Measurements from ENCODE around the gene WASHC3. TPM values are rescaled to one million over a fixed set of nuclear protein-coding genes. Genes with fewer than 3 reads are reported as not detected.
"Not testable (repeated sequence)": the region's sequence is repeated elsewhere in the genome, so short reads cannot be mapped to it uniquely, and the experiment has no call there.

Gene WASHC3
- total RNA-seq, 2 experiments from 2014 or later, result 39.3 to 40.1 TPM

GRCh38 chr12:102043928-102044327, 17.9 kb downstream of the WASHC3 start:
- CTCF ChIA-PET, result interaction anchor here (0.5 to 0.6 kb wide), 2 partner anchors 11 to 746 kb away, joined by 3 read pairs; no protein-coding TSS in a partner anchor
- no peak for DNase-seq

GRCh38 chr12:102033991-102034745, 27.6 kb downstream of the WASHC3 start:
- intact Hi-C loops (cut with micrococcal nuclease), result no loop called here
- Mint-ChIP-seq H3K9me3 (no peaks in the 10 kb centered on the region), H3K27me3 (no peaks in the 10 kb centered on the region), H3K4me3 (no peak overlapping the region), H3K4me1 (ENCODE audit: low read depth) (no peaks in the 10 kb centered on the region), H3K36me3 (peaks cover 36% of the 10 kb centered on the region), H3K27ac (no peak overlapping the region)
- CTCF ChIA-PET, result no interaction called here
- DNase-seq, result no peak
- POLR2A ChIA-PET, result no interaction called here

More at GRCh38 chr12:102043928-102044327, 17.9 kb downstream of the WASHC3 start:
- no peak overlapping the region for H3K27ac Mint-ChIP-seq
- no peak overlapping the region for H3K4me3 Mint-ChIP-seq
- H3K27me3 Mint-ChIP-seq, result no peaks in the 10 kb centered on the region
- no peaks in the 10 kb centered on the region for H3K9me3 Mint-ChIP-seq
- peaks cover 10% of the 10 kb centered on the region for H3K36me3 Mint-ChIP-seq
- POLR2A ChIA-PET, result interaction anchor here (1.0 kb wide), 1 partner anchor 18 kb away, joined by 3 read pairs; the partner anchor contains the start of gene WASHC3
- H3K4me1 Mint-ChIP-seq (ENCODE audit: low read depth), result peaks cover 12% of the 10 kb centered on the region
- intact Hi-C loops (cut with micrococcal nuclease), result loop anchor here (1.0 kb wide), 1 partner anchor 15 kb away; no protein-coding TSS in a partner anchor

GRCh38 chr12:102031852-102032251, 29.9 kb downstream of the WASHC3 start:
- CTCF ChIA-PET, result interaction anchor here (1.0 to 1.4 kb wide), 2 partner anchors 15 to 111 kb away, joined by 3 read pairs; no protein-coding TSS in a partner anchor
- H3K36me3 Mint-ChIP-seq, result peaks cover 29% of the 10 kb centered on the region

GRCh38 chr12:102029141-102029540, 32.6 kb downstream of the WASHC3 start:
- H3K36me3 Mint-ChIP-seq, result peaks cover 17% of the 10 kb centered on the region

More at GRCh38 chr12:102031852-102032251, 29.9 kb downstream of the WASHC3 start:
- Mint-ChIP-seq H3K4me3 (no peak overlapping the region), H3K4me1 (ENCODE audit: low read depth) (no peaks in the 10 kb centered on the region), H3K27me3 (no peaks in the 10 kb centered on the region), H3K27ac (no peak overlapping the region), H3K9me3 (no peaks in the 10 kb centered on the region)
- DNase-seq, result no peak
- intact Hi-C loops (cut with micrococcal nuclease), result no loop called here
- POLR2A ChIA-PET, result no interaction called here

GRCh38 chr12:102026728-102027127, 35.1 kb downstream of the WASHC3 start:
- intact Hi-C loops (cut with micrococcal nuclease), result no loop called here
- CTCF ChIA-PET, result no interaction called here
- peaks cover 11% of the 10 kb centered on the region for H3K36me3 Mint-ChIP-seq

More at GRCh38 chr12:102029141-102029540, 32.6 kb downstream of the WASHC3 start:
- Mint-ChIP-seq H3K9me3 (no peaks in the 10 kb centered on the region), H3K27ac (no peak overlapping the region), H3K4me1 (ENCODE audit: low read depth) (no peaks in the 10 kb centered on the region), H3K4me3 (no peak overlapping the region), H3K27me3 (no peaks in the 10 kb centered on the region)
- no peak for DNase-seq
- ChIA-PET CTCF (no interaction called here), POLR2A (no interaction called here)
- intact Hi-C loops (cut with micrococcal nuclease), result no loop called here

GRCh38 chr12:102024765-102025164, 37.0 kb downstream of the WASHC3 start:
- intact Hi-C loops (cut with micrococcal nuclease), result no loop called here
- ChIA-PET POLR2A (no interaction called here), CTCF (interaction anchor here (0.6 kb wide), 1 partner anchor 106 kb away, joined by 3 read pairs; no protein-coding TSS in a partner anchor)
- DNase-seq, result no peak
- Mint-ChIP-seq H3K27me3 (no peaks in the 10 kb centered on the region), H3K9me3 (no peaks in the 10 kb centered on the region), H3K36me3 (peaks cover 11% of the 10 kb centered on the region), H3K4me1 (ENCODE audit: low read depth) (no peaks in the 10 kb centered on the region), H3K27ac (no peak overlapping the region), H3K4me3 (no peak overlapping the region)

More at GRCh38 chr12:102026728-102027127, 35.1 kb downstream of the WASHC3 start:
- DNase-seq, result no peak
- POLR2A ChIA-PET, result no interaction called here
- Mint-ChIP-seq H3K9me3 (no peaks in the 10 kb centered on the region), H3K4me1 (ENCODE audit: low read depth) (no peaks in the 10 kb centered on the region), H3K4me3 (no peak overlapping the region), H3K27me3 (no peaks in the 10 kb centered on the region), H3K27ac (no peak overlapping the region)

- intact Hi-C loops (cut with micrococcal nuclease), result no loop called here
- ChIA-PET CTCF (no interaction called here), POLR2A (no interaction called here)
- peaks cover 11% of the 10 kb centered on the region for H3K36me3 Mint-ChIP-seq
- no peaks in the 10 kb centered on the region for H3K4me1 Mint-ChIP-seq (ENCODE audit: low read depth)
- no peak overlapping the region for H3K27ac Mint-ChIP-seq
- H3K4me3 Mint-ChIP-seq, result no peak overlapping the region
- H3K27me3 Mint-ChIP-seq, result no peaks in the 10 kb centered on the region
- no peaks in the 10 kb centered on the region for H3K9me3 Mint-ChIP-seq
- no peak for DNase-seq
Observed at GRCh38 chr12:102023343-102023930, 38.4 kb downstream of the WASHC3 start.

- no peak overlapping the region for H3K4me3 Mint-ChIP-seq
- H3K27ac Mint-ChIP-seq, result no peak overlapping the region
- intact Hi-C loops (cut with micrococcal nuclease), result no loop called here
- H3K27me3 Mint-ChIP-seq, result no peaks in the 10 kb centered on the region
- ChIA-PET POLR2A (no interaction called here), CTCF (interaction anchor here (0.6 kb wide), 1 partner anchor 57 kb away, joined by 3 read pairs; no protein-coding TSS in a partner anchor)
- H3K36me3 Mint-ChIP-seq, result peaks cover 11% of the 10 kb centered on the region
- H3K4me1 Mint-ChIP-seq (ENCODE audit: low read depth), result no peaks in the 10 kb centered on the region
- no peak for DNase-seq
- H3K9me3 Mint-ChIP-seq, result no peaks in the 10 kb centered on the region
Observed at GRCh38 chr12:102022286-102022685, 39.5 kb downstream of the WASHC3 start.

GRCh38 chr12:102021540-102022246, 40.1 kb downstream of the WASHC3 start:
- H3K36me3 Mint-ChIP-seq, result peaks cover 11% of the 10 kb centered on the region
- H3K27ac Mint-ChIP-seq, result no peak overlapping the region
- H3K4me1 Mint-ChIP-seq (ENCODE audit: low read depth), result no peaks in the 10 kb centered on the region
- no peaks in the 10 kb centered on the region for H3K27me3 Mint-ChIP-seq
- POLR2A ChIA-PET, result no interaction called here
- CTCF ChIA-PET, result no interaction called here
- no peaks in the 10 kb centered on the region for H3K9me3 Mint-ChIP-seq
- no peak for DNase-seq
- intact Hi-C loops (cut with micrococcal nuclease), result no loop called here
- H3K4me3 Mint-ChIP-seq, result no peak overlapping the region

GRCh38 chr12:102018607-102019006, 43.2 kb downstream of the WASHC3 start:
- H3K36me3 Mint-ChIP-seq, result not testable (repeated sequence)

GRCh38 chr12:102016472-102016871, 45.3 kb downstream of the WASHC3 start:
- H3K4me1 Mint-ChIP-seq (ENCODE audit: low read depth), result no peaks in the 10 kb centered on the region
- H3K27me3 Mint-ChIP-seq, result no peaks in the 10 kb centered on the region
- H3K9me3 Mint-ChIP-seq, result no peaks in the 10 kb centered on the region
- intact Hi-C loops (cut with micrococcal nuclease), result loop anchor here (5.0 kb wide), 1 partner anchor 46 kb away; the partner anchor contains the start of gene WASHC3
- no peak for DNase-seq
- no peak overlapping the region for H3K4me3 Mint-ChIP-seq
- POLR2A ChIA-PET, result no interaction called here
- CTCF ChIA-PET, result no interaction called here
- no peak overlapping the region for H3K27ac Mint-ChIP-seq
- H3K36me3 Mint-ChIP-seq, result peaks cover 12% of the 10 kb centered on the region

More at GRCh38 chr12:102018607-102019006, 43.2 kb downstream of the WASHC3 start:
- intact Hi-C loops (cut with micrococcal nuclease), result loop anchor here (5.0 kb wide), 1 partner anchor 44 kb away; the partner anchor contains the start of gene WASHC3
- DNase-seq; H3K27ac Mint-ChIP-seq; H3K4me1 Mint-ChIP-seq (ENCODE audit: low read depth); H3K9me3 Mint-ChIP-seq; H3K4me3 Mint-ChIP-seq; H3K27me3 Mint-ChIP-seq; POLR2A ChIA-PET: not testable (repeated sequence)
- CTCF ChIA-PET, result interaction anchor here (0.6 kb wide), 1 partner anchor 302 kb away, joined by 5 read pairs; no protein-coding TSS in a partner anchor

All from activated CD4-positive, alpha-beta memory T cell treated with anti-CD3 and anti-CD28 coated beads for 36 hours (primary cell).